SK-N-SH (cell line): ENCODE data around the gene CD180. TPM values are rescaled to one million over a fixed set of nuclear protein-coding genes. Genes with fewer than 3 reads are reported as not detected.

Source experiments
- CTCF ChIA-PET: fragments of 300-600, 350-600 bp; formaldehyde crosslinking; extraction: SDS; loops from one replicate; lab custom pipeline; 2021; lab: Yijun Ruan, JAX
- POLR2A ChIA-PET: fragments of 350-600 bp; sonication (Branson Sonifier 250); formaldehyde crosslinking; extraction: SDS; loops from one replicate; lab custom pipeline; 2020; ENCODE audit warnings: antibody characterized with exemption, inconsistent platforms; lab: Yijun Ruan, JAX
- DNase-seq: peaks from one replicate; pipeline ENCODE4 v3.0.0; 2012
- H2AFZ ChIP-seq: fragments of 200-600 bp; sonication (generic); 2 replicates; pipeline ENCODE4 v1.8.1; 2016; ENCODE audit warnings: antibody characterized with exemption, mild to moderate bottlenecking, low read depth
- H3F3A ChIP-seq: fragments of 200-600 bp; sonication (generic); replicated peaks from 2 replicates; pipeline ENCODE3; 2016; ENCODE audit warnings: antibody characterized with exemption, mild to moderate bottlenecking; ENCODE audit not compliant: insufficient read depth
- H3K27ac ChIP-seq, 2 experiments: fragments of 200-500 bp in 1 of 2; fragments of 200-600 bp in 1 of 2; sonication (Bioruptor generic) in 1 of 2; sonication (generic), shearing (Covaris generic) in 1 of 2; 2 replicates each; pipeline versions ENCODE4 v1.5.1 to v1.6.1; 2014 to 2016; ENCODE audit warnings: low read depth in 2 of 2, inconsistent platforms in 1 of 2, low read length in 1 of 2, mild to moderate bottlenecking in 1 of 2, mixed read lengths in 1 of 2
- H3K27me3 ChIP-seq: fragments of 200-600 bp; sonication (generic), shearing (Covaris generic); 2 replicates; pipeline ENCODE4 v1.6.1; 2016; ENCODE audit warnings: mixed run types; ENCODE audit not compliant: insufficient read depth
- H3K36me3 ChIP-seq, 2 experiments: fragments of 200-500 bp in 1 of 2; fragments of 200-600 bp in 1 of 2; sonication (Bioruptor generic) in 1 of 2; sonication (generic) in 1 of 2; replicated peaks in 1 of 2; 2 replicates each; pipeline versions ENCODE3 to v1.5.1; 2014 to 2016; ENCODE audit warnings: low read length in 1 of 2, mild to moderate bottlenecking in 1 of 2; ENCODE audit not compliant: insufficient read depth in 2 of 2, control insufficient read depth in 1 of 2
- H3K4me1 ChIP-seq, 2 experiments: fragments of 200-500 bp in 1 of 2; fragments of 200-600 bp in 1 of 2; sonication (Bioruptor generic) in 1 of 2; sonication (generic), shearing (Covaris generic) in 1 of 2; 2 replicates each; pipeline versions ENCODE4 v1.5.1 to v1.6.1; 2014 to 2016; ENCODE audit warnings: low read depth in 1 of 2, low read length in 1 of 2, mixed run types in 1 of 2; ENCODE audit not compliant: insufficient read depth in 2 of 2, control insufficient read depth in 1 of 2
- H3K4me2 ChIP-seq: fragments of 200-600 bp; sonication (generic), shearing (Covaris generic); 2 replicates; pipeline ENCODE4 v1.6.1; 2017; ENCODE audit warnings: mixed run types
- H3K4me3 ChIP-seq, 2 experiments: fragments of 200-500 bp in 1 of 2; fragments of 200-600 bp in 1 of 2; sonication (Bioruptor generic) in 1 of 2; sonication (generic), shearing (Covaris generic) in 1 of 2; 2 replicates each; pipeline versions ENCODE4 v1.5.1 to v1.8.1; 2014 to 2016; ENCODE audit warnings: low read depth in 2 of 2, inconsistent platforms in 1 of 2, low read length in 1 of 2, mild to moderate bottlenecking in 1 of 2, mixed read lengths in 1 of 2, moderate library complexity in 1 of 2
- H3K79me2 ChIP-seq: fragments of 200-600 bp; sonication (generic); 2 replicates; pipeline ENCODE4 v1.8.1; 2017; ENCODE audit warnings: mild to moderate bottlenecking; ENCODE audit not compliant: insufficient read depth
- H3K9ac ChIP-seq: fragments of 200-600 bp; sonication (generic); 2 replicates; pipeline ENCODE4 v1.6.1; 2017; ENCODE audit warnings: mixed run types
- H3K9me2 ChIP-seq: fragments of 200-600 bp; sonication (generic); 2 replicates; pipeline ENCODE4 v1.6.1; 2017; ENCODE audit warnings: mixed run types
- H3K9me3 ChIP-seq: fragments of 200-600 bp; sonication (generic); 2 replicates; pipeline ENCODE4 v1.6.1; 2017; ENCODE audit warnings: mixed run types, mild to moderate bottlenecking, moderate library complexity
- H4K20me1 ChIP-seq: fragments of 200-600 bp; sonication (generic); 2 replicates; pipeline ENCODE4 v1.6.1; 2017; ENCODE audit warnings: mild to moderate bottlenecking, mixed run types; ENCODE audit not compliant: insufficient read depth
- CHD2 ChIP-seq: fragments of 150-350 bp; IDR thresholded peaks from 2 replicates; pipeline ENCODE4 v1.6.1; 2018; ENCODE audit warnings: low read length; ENCODE audit not compliant: partially characterized antibody
- EP300 ChIP-seq, 2 experiments: IDR thresholded peaks; 2 replicates each; pipeline versions ENCODE4 v1.4.0 to v1.6.1; 2012; ENCODE audit warnings: borderline replicate concordance in 1 of 2, low read depth in 1 of 2, low read length in 1 of 2
- EZH2phosphoT487 ChIP-seq: fragments of 200-600 bp; sonication (generic); IDR thresholded peaks from 2 replicates; pipeline ENCODE4 v1.6.1; 2017; ENCODE audit warnings: low read depth, mixed run types, mild to moderate bottlenecking, antibody characterized with exemption, moderate library complexity, borderline replicate concordance
- FOSL2 ChIP-seq: IDR thresholded peaks from 2 replicates; pipeline ENCODE4 v1.4.0; 2012; ENCODE audit warnings: low read depth, mild to moderate bottlenecking, moderate library complexity, borderline replicate concordance
- GABPA ChIP-seq: IDR thresholded peaks from 2 replicates; pipeline ENCODE4 v1.4.0; 2012; ENCODE audit warnings: low read depth, mild to moderate bottlenecking
- GATA2 ChIP-seq: sonication (generic); formaldehyde crosslinking; IDR thresholded peaks from 2 replicates; pipeline ENCODE4 v1.5.0; 2020; ENCODE audit warnings: mild to moderate bottlenecking, missing genetic modification reagents
- JUND ChIP-seq: IDR thresholded peaks from 2 replicates; pipeline ENCODE4 v1.4.0; 2012
- MEF2A ChIP-seq: IDR thresholded peaks from 2 replicates; pipeline ENCODE4 v1.4.0; 2012; ENCODE audit warnings: low read depth, borderline replicate concordance
- MXI1 ChIP-seq: IDR thresholded peaks from 2 replicates; pipeline ENCODE4 v1.6.1; 2012; ENCODE audit warnings: mild to moderate bottlenecking, low read depth, low read length, improper control_type of control experiment
- NFIC ChIP-seq: IDR thresholded peaks from 2 replicates; pipeline ENCODE4 v1.4.0; 2012; ENCODE audit warnings: borderline replicate concordance
- POLR2AphosphoS5 ChIP-seq: IDR thresholded peaks from 2 replicates; pipeline ENCODE4 v1.6.1; 2012; ENCODE audit warnings: low read depth, low read length
- RAD21 ChIP-seq: IDR thresholded peaks from 2 replicates; pipeline ENCODE4 v1.6.1; 2012; ENCODE audit warnings: mild to moderate bottlenecking, low read length
- RCOR1 ChIP-seq: fragments of 150-350 bp; IDR thresholded peaks from 2 replicates; pipeline ENCODE4 v1.6.1; 2017; ENCODE audit warnings: antibody characterized with exemption, low read length
- RFX5 ChIP-seq: IDR thresholded peaks from 2 replicates; pipeline ENCODE4 v1.6.1; 2012; ENCODE audit warnings: mild to moderate bottlenecking, improper control_type of control experiment, low read length
- SMC3 ChIP-seq: IDR thresholded peaks from 2 replicates; pipeline ENCODE4 v1.6.1; 2012; ENCODE audit warnings: low read depth, low read length, improper control_type of control experiment
- TAF1 ChIP-seq: IDR thresholded peaks from 2 replicates; pipeline ENCODE4 v1.6.1; 2012; ENCODE audit warnings: low read depth, mild to moderate bottlenecking, low read length, moderate library complexity, borderline replicate concordance
- TCF12 ChIP-seq: IDR thresholded peaks from 2 replicates; pipeline ENCODE4 v1.4.0; 2012
- YY1 ChIP-seq: IDR thresholded peaks from 2 replicates; pipeline ENCODE4 v1.4.0; 2012; ENCODE audit warnings: low read depth, mild to moderate bottlenecking
- WGBS: methylation state at CpG from one replicate; pipeline ENCODE4 v1.1.6; 2017; ENCODE audit warnings: low lambda C conversion rate; 5-methylcytosine and 5-hydroxymethylcytosine counted together
- polyA plus RNA-seq, 3 experiments: library from polyadenylated mRNA; depleted of rRNA; stranded (reverse); fragments of >200 nt; gene quantifications; 2 replicates each; pipeline ENCODE4 v1.2.3, GENCODE V29; 2012
- TF ChIP-seq, protein P1 (sequence below): fragments of 150-350 bp; IDR thresholded peaks from 2 replicates; pipeline ENCODE4 v1.6.1; 2017; ENCODE audit warnings: antibody characterized with exemption, low read length, low read depth, borderline replicate concordance
- TF ChIP-seq, protein P2 (sequence below): fragments of 150-350 bp; IDR thresholded peaks from 2 replicates; pipeline ENCODE4 v1.6.1; 2016; ENCODE audit warnings: mild to moderate bottlenecking, low read depth, low read length
- TF ChIP-seq, protein P3 (sequence below): fragments of 200-600 bp; sonication (generic); IDR thresholded peaks from 2 replicates; pipeline ENCODE4 v1.6.1; 2017; ENCODE audit warnings: antibody characterized with exemption, mild to moderate bottlenecking, moderate library complexity
- TF ChIP-seq, protein P4 (sequence below): IDR thresholded peaks from 2 replicates; pipeline ENCODE4; 2012
- TF ChIP-seq, protein P5 (sequence below): IDR thresholded peaks from 2 replicates; pipeline ENCODE4 v1.4.0; 2012; ENCODE audit warnings: low read depth, borderline replicate concordance
- TF ChIP-seq, protein P6 (sequence below): IDR thresholded peaks from 2 replicates; pipeline ENCODE4 v1.4.0; 2012; ENCODE audit warnings: low read depth

The CD180 gene
- polyA plus RNA-seq, 1 of the 3 experiments (the other 2 are of a cell fraction), result 0.02 TPM

DNA sequence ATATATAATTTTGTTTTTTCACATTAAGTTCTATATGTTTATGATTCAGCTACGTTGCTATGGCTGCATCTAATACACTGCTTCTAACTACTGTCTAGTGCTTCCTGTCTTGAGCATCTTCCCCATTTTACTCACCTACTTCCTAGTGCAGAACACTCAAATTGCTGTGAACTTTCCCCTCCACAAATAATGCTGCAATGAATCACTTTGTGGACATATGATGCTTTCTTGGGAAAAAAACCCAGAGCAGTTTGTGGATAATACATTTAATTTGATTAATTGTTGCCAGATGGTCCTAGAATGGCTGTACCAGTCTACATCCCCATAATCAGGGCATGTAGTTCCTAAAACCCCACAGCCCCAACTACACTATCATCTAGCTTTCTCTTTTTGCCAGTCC is 18.5 kb downstream of the CD180 start:
- Histone ChIP-seq H3K9ac (no peak overlapping the region), H3K27me3 (no peaks in the 10 kb centered on the region), H3K79me2 (no peaks in the 10 kb centered on the region), H3K36me3 (no peaks in the 10 kb centered on the region), H3K4me3 (no peak overlapping the region), H3K27ac (no peak overlapping the region), H3K9me2 (no peaks in the 10 kb centered on the region), H2AFZ (no peak overlapping the region), H4K20me1 (no peaks in the 10 kb centered on the region), H3K4me2 (no peak overlapping the region), H3K4me1 (no peaks in the 10 kb centered on the region; a peak in 2 of 4 replicates), H3K9me3 (no peaks in the 10 kb centered on the region), H3F3A (no peaks in the 10 kb centered on the region)
- DNase-seq, result peak; percentile 30
- TF ChIP-seq POLR2AphosphoS5 (no peak), RAD21 (no peak; the same call in 1 of the 2 replicates), SMC3 (no peak), GATA2 (no peak), MEF2A (no peak), EZH2phosphoT487 (no peak), RFX5 (no peak), TAF1 (no peak), EP300 (IDR thresholded peaks at IDR 0.05; ENCODE audit: borderline replicate concordance in 1 of 2, low read depth in 1 of 2, low read length in 1 of 2) (peak in 1 of 2 experiments; percentile 45; a peak in 1 of 4 replicates), YY1 (no peak), CHD2 (no peak), RCOR1 (no peak), NFIC (no peak), MXI1 (no peak), TCF12 (peak; percentile 63), JUND (no peak), FOSL2 (0 out of 2 replicates have a peak, but pooled peaks have one; percentile 5), GABPA (no peak)
- TF ChIP-seq, protein P1, sequence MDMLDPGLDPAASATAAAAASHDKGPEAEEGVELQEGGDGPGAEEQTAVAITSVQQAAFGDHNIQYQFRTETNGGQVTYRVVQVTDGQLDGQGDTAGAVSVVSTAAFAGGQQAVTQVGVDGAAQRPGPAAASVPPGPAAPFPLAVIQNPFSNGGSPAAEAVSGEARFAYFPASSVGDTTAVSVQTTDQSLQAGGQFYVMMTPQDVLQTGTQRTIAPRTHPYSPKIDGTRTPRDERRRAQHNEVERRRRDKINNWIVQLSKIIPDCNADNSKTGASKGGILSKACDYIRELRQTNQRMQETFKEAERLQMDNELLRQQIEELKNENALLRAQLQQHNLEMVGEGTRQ, result no peak
- TF ChIP-seq, protein P2, sequence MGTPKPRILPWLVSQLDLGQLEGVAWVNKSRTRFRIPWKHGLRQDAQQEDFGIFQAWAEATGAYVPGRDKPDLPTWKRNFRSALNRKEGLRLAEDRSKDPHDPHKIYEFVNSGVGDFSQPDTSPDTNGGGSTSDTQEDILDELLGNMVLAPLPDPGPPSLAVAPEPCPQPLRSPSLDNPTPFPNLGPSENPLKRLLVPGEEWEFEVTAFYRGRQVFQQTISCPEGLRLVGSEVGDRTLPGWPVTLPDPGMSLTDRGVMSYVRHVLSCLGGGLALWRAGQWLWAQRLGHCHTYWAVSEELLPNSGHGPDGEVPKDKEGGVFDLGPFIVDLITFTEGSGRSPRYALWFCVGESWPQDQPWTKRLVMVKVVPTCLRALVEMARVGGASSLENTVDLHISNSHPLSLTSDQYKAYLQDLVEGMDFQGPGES, result no peak
- TF ChIP-seq, protein P3, sequence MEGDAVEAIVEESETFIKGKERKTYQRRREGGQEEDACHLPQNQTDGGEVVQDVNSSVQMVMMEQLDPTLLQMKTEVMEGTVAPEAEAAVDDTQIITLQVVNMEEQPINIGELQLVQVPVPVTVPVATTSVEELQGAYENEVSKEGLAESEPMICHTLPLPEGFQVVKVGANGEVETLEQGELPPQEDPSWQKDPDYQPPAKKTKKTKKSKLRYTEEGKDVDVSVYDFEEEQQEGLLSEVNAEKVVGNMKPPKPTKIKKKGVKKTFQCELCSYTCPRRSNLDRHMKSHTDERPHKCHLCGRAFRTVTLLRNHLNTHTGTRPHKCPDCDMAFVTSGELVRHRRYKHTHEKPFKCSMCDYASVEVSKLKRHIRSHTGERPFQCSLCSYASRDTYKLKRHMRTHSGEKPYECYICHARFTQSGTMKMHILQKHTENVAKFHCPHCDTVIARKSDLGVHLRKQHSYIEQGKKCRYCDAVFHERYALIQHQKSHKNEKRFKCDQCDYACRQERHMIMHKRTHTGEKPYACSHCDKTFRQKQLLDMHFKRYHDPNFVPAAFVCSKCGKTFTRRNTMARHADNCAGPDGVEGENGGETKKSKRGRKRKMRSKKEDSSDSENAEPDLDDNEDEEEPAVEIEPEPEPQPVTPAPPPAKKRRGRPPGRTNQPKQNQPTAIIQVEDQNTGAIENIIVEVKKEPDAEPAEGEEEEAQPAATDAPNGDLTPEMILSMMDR, result no peak
- TF ChIP-seq, protein P4, sequence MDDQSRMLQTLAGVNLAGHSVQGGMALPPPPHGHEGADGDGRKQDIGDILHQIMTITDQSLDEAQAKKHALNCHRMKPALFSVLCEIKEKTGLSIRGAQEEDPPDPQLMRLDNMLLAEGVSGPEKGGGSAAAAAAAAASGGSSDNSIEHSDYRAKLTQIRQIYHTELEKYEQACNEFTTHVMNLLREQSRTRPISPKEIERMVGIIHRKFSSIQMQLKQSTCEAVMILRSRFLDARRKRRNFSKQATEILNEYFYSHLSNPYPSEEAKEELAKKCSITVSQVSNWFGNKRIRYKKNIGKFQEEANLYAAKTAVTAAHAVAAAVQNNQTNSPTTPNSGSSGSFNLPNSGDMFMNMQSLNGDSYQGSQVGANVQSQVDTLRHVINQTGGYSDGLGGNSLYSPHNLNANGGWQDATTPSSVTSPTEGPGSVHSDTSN, result 0 out of 2 replicates have a peak, but pooled peaks have one; percentile 5
- TF ChIP-seq, protein P5, sequence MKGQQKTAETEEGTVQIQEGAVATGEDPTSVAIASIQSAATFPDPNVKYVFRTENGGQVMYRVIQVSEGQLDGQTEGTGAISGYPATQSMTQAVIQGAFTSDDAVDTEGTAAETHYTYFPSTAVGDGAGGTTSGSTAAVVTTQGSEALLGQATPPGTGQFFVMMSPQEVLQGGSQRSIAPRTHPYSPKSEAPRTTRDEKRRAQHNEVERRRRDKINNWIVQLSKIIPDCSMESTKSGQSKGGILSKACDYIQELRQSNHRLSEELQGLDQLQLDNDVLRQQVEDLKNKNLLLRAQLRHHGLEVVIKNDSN, result no peak
- TF ChIP-seq, protein P6, sequence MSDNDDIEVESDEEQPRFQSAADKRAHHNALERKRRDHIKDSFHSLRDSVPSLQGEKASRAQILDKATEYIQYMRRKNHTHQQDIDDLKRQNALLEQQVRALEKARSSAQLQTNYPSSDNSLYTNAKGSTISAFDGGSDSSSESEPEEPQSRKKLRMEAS, result no peak
- POLR2A ChIA-PET, result no interaction called here
- CTCF ChIA-PET, result interaction anchor here (2.2 kb wide), 1 partner anchor 31 kb away, joined by 8 read pairs; no protein-coding TSS in a partner anchor
- 31% methylated on average over 1 of the region's 1 CpG for WGBS
